ENCODE data around the gene PTGIS. TPM values are rescaled to one million over a fixed set of nuclear protein-coding genes. Genes with fewer than 3 reads are reported as not detected.

The PTGIS gene
- total and polyA plus RNA-seq, 2 donors (not counting 3 experiments of a cell fraction or from before 2014, with no cell fraction given) = 6.2 to 11.8 TPM

- no TSS peak for BruUV-seq (replicated peaks)
- H3K9me1 ChIP-seq (replicated peaks; ENCODE audit: control insufficient read depth, extremely low read depth, insufficient read depth, low read length) = no peaks in the 10 kb centered on the region
- H3K4me1 ChIP-seq (ENCODE audit: control insufficient read depth, extremely low read depth, insufficient read depth, low read length) = no peaks in the 10 kb centered on the region
- FAIRE-seq (no peak), DNase-seq (ENCODE audit: low read depth, low spot score) (no peak)
- intact Hi-C loops (cut with micrococcal nuclease) (loop anchor here (5.0 kb wide), 1 partner anchor 305 kb away; no protein-coding TSS in a partner anchor), dilution Hi-C loops (cut with MboI; ENCODE audit: extremely low pct_ligation_motif_present, low sequenced_read_pairs) (no loop called here)
- H3K27me3 ChIP-seq (ENCODE audit: control insufficient read depth in 2 of 2, insufficient read depth in 2 of 2, low read length in 2 of 2) = no peaks in the 10 kb centered on the region
- no peak overlapping the region for H2AFZ ChIP-seq (ENCODE audit: low read depth, low read length)
- H3K9me3 ChIP-seq (replicated peaks; ENCODE audit: control insufficient read depth, insufficient read depth, low read length) = no peaks in the 10 kb centered on the region
- POLR2A ChIA-PET = interaction anchor here (0.6 kb wide), 1 partner anchor 28 kb away, joined by 3 read pairs; no protein-coding TSS in a partner anchor
- peaks cover 0 to 5% of the 10 kb centered on the region in 2 experiments for H3K36me3 ChIP-seq (ENCODE audit: control insufficient read depth in 2 of 2, extremely low read depth in 1 of 2, insufficient read depth in 2 of 2, low read length in 2 of 2)
- H4K20me1 ChIP-seq (replicated peaks; ENCODE audit: control insufficient read depth, extremely low read depth, insufficient read depth, low read length) = no peaks in the 10 kb centered on the region
- CTCF ChIA-PET = interaction anchor here (0.6 to 12.5 kb wide), 14 partner anchors 10 to 306 kb away, joined by 3 to 962 read pairs (median 14); no protein-coding TSS in a partner anchor
- no peak overlapping the region for H3K9ac ChIP-seq (replicated peaks; ENCODE audit: extremely low read depth, insufficient read depth, low read length)
- H3K4me2 ChIP-seq (ENCODE audit: insufficient read depth, low read length) = no peak overlapping the region
- H3K27ac ChIP-seq (ENCODE audit: insufficient read depth, low read depth, low read length) = no peak overlapping the region
- H3K79me2 ChIP-seq (ENCODE audit: control insufficient read depth, insufficient read depth, low read length) = no peaks in the 10 kb centered on the region
- no peak overlapping the region for H3K4me3 ChIP-seq (replicated peaks in 1 of 3; ENCODE audit: insufficient read depth in 1 of 3, low read depth in 1 of 3, low read length in 3 of 3)
- no peak for TF ChIP-seq GATA2 (IDR thresholded peaks at IDR 0.05; ENCODE audit: insufficient read depth, insufficient read length, low read depth, low read length)
- no peak for TF ChIP-seq MAX (IDR thresholded peaks at IDR 0.05; ENCODE audit: insufficient read depth, insufficient read length)
- TF ChIP-seq POLR2A (IDR thresholded peaks at IDR 0.05; ENCODE audit: low read depth, low read length) = no peak
- no peak for TF ChIP-seq POLR2AphosphoS5 (IDR thresholded peaks at IDR 0.05; ENCODE audit: insufficient read depth, low read depth, low read length)
- no peak for TF ChIP-seq EZH2 (IDR thresholded peaks at IDR 0.05; ENCODE audit: borderline replicate concordance, low read depth, low read length, severe bottlenecking)
- no peak for TF ChIP-seq FOS (IDR thresholded peaks at IDR 0.05; ENCODE audit: borderline replicate concordance, insufficient read depth, low read length)
- no peak for TF ChIP-seq JUN (IDR thresholded peaks at IDR 0.05; ENCODE audit: borderline replicate concordance, insufficient read depth, insufficient read length, low read depth)
- no peak for TF ChIP-seq MYC (IDR thresholded peaks at IDR 0.05; ENCODE audit: low read depth, low read length)
- no peak for TF ChIP-seq CTCF (IDR thresholded peaks at IDR 0.05; ENCODE audit: extremely low read depth in 1 of 2, insufficient read depth in 1 of 2, low read depth in 1 of 2, low read length in 2 of 2)
These were observed 25.4 kb downstream of the PTGIS start for GRCh38 chr20:49542514-49542991.
